ENCODE data around the gene SLC25A45. TPM values are rescaled to one million over a fixed set of nuclear protein-coding genes. Genes with fewer than 3 reads are reported as not detected.
"Not testable (repeated sequence)": the region's sequence is repeated elsewhere in the genome, so short reads cannot be mapped to it uniquely, and the experiment has no call there.

SLC25A45 gene
- polyA plus RNA-seq, 1 donor: 7.2 TPM

GRCh38 chr11:65421794-65422632, 39.6 kb upstream of the SLC25A45 start:
- DNase-seq: peak; percentile 94

DNA sequence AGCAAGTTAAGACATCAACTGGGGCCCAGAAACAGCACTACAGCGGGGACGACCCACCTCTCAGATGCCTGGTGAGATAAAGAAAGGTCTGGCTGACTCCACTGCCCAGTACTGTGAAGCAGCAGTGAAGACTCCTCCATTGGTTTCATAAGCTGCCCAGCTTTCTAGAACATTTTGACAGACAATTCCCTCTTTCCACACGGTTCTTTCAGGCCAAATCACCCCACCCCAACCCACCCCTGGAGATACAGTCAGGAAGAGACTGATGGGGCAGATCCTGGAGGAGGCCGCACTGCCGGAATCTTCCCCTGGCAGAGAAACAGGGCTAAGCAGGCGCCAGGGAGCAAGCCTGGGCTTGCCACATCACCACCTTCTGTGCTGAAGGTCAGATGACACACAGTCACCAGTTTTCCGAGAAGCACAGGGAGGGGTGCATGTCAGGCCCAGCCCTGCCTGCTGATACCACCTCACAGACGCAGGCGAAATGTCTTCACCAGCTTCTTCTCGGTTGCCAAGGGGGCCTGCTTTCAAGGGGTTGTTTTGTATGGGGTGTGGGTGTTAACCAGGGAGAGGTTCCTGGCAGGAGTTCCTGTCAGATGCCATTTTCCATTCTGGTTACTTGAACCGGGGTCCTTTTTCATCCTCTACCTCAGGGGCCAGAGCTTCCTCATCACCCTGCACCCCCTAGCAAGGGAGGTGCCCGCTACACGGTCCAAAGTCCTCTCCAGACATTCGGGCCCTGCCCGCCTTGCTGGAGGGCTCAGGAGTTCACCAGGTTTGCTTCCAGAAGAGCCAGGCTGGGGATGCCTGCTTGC, 38.7 kb upstream of the SLC25A45 start:
- no peak for DNase-seq

DNA sequence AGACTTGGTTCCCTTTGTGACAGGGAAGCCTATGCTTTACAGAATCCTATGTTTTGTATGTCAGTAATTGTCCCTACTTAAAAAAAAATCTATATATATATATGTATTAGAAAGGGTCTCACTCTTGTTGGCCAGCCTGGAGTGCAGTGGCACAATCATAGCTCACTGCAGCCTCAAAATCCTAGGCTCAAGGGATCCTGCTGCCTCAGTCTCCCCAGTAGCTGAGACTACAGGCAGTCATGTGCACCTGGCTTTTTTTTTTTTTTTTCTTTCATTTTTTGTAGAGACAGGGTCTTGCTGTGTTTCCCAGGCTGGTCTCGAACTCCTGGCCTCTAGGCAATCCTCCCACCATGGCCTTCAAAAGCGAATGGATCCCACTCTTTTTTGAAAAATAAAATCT, 38.1 kb upstream of the SLC25A45 start:
- no peak for DNase-seq

GRCh38 chr11:65419772-65420481, 37.5 kb upstream of the SLC25A45 start:
- DNase-seq: peak; percentile 53

GRCh38 chr11:65419460-65419771, 37.0 kb upstream of the SLC25A45 start:
- no peak for DNase-seq

GRCh38 chr11:65418681-65419459, 36.4 kb upstream of the SLC25A45 start:
- peak; percentile 93 for DNase-seq

GRCh38 chr11:65418431-65418680, 35.9 kb upstream of the SLC25A45 start:
- no peak for DNase-seq

DNA sequence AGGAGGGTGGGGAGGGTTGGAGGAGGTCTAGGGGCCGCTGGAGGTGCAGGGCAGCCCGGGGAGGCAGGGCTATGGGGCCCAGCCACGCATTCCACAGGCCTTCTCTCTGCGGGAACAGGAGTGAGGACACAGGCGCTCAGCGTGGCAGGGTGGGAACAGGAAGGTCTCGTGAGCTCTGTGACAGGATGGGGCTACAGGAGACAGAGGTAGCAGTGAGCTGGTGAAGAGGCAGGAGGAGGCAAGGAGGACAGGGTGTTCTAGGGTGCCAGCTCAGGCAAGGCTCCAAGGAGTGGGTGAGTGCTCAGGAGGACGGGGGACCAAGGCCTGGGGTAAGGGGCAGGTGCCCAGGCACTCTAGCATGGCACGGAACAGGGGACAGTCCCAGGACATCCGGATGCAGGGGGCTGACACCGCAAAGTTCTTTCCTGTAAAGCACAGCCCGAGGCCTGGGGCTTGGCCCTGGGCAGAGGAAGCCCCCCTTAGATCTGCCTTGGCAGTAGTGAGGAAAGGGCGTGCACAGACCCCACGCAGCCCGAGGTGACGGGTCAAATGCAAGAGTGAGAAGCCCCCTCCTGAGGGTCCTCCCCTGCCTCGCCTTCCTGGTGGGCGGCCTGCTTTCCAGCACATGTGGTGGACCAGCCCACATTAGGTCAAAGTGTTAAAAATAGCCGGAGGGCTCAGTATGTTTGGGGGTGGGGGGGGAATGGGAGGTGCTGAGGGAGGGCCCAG, 35.4 kb upstream of the SLC25A45 start:
- DNase-seq: no peak

GRCh38 chr11:65416841-65417701, 34.6 kb upstream of the SLC25A45 start:
- DNase-seq: no peak

- peak; percentile 78 for DNase-seq
Measured at GRCh38 chr11:65416341-65416824, 33.9 kb upstream of the SLC25A45 start.

GRCh38 chr11:65415499-65416340, 33.3 kb upstream of the SLC25A45 start:
- DNase-seq: no peak

- no peak for DNase-seq
Measured at GRCh38 chr11:65414776-65415498, 32.5 kb upstream of the SLC25A45 start.

DNA sequence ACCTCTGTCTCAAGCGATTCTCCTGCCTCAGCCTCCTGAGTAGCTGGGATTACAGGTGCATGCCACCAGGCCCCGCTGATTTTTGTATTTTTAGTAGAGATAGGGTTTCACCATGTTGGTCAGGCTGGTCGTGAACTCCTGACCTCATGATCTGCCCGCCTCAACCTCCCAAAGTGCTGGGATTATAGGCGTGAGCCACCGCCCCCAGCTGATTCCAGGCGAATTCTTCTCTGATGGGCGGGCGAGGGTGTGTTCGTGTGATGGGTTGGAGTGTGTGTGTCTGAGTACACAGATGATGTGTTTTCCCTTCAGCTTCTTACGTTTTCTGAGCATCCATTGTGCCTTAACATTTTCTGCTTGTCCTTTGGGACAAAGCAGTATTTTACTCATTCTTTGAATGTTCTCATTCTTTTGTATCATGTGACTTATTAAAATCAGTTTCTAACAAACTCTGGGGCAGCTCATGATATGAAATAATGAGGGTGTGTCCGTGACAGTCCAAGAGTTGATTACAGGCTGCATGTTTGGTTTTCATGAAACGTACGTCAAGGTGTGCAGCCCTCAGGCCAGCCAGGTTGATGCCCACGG, 30.7 kb upstream of the SLC25A45 start:
- DNase-seq: not testable (repeated sequence)

DNA sequence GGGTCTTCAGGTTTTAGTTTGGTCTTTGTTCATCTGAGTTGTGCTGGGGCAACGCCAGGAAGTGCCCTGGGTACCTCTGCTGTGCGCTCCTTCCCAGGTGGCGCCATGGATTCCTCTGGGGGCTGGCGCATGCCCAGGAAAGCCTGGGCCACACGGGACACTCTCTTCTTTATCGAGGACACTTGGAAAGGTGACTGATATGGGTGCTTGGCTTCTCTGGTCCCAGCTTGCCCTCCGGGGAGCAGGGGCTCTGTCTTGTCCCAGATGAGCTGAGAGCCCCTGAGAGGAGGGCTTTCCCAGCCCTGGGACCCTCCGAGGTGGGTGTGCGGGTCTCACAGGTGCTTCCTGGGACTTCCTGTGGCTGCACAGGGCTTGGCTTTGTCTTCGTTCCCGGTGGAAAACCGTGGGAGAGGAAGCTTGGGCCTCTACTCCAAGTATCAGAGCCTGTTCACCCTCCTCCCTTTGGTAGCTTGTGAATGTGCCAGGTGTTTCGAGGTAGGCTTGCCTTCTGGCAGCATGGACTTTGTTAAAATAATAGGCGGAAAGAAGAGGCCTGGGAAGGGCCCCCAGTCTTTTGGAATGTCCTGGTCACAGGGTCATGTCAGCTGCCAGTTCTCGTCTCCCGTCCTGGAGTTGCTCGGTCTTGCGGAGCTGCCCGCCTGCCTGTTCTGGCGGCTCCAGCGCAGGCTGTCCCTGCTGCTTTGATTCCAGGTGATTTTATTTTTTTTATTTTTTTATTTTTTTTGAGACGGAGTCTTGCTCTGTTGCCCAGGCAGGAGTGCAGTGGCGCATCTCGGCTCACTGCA, 30.0 kb upstream of the SLC25A45 start:
- DNase-seq: no peak

GRCh38 chr11:65411681-65412070, 29.2 kb upstream of the SLC25A45 start:
- no peak for DNase-seq

DNA sequence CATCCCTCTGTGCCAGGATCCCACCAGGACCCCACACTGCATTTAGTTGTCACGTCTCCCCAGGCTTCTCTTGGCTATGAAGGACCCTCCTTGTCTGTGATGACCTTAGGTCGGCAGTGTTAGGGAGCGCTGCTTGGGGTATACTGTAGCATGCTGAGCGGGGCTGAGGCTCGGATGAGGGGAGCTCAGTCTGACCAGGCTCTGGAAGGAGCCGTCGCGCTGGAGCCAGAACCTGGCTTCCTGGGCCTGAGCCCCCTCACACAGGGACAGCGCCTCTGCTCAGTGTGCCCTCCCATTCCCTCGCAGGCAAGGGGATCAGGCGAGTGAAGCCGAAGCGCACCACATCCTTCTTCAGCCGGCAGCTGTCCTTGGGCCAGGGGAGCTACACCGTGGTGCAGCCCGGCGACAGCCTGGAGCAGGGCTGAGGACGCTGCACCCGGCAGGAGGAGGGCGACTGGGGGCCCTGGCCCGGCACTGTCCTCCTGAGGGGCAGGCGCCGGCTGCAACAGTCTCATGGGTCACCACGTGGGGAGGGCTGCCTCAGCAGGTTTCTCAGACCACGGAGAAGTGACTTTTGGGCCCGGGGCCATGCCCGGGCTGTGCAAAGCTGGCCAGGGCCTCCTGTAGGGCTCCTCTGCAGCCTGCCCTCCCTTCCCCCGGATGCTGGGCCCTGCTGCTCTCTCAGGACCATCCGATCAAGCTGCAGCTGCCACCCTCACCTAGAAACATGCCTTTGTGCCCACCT, 28.7 kb upstream of the SLC25A45 start:
- DNase-seq: no peak

All from left kidney (tissue), 2 donors.